Measurements from ENCODE around the gene FANCC. TPM values are rescaled to one million over a fixed set of nuclear protein-coding genes. Genes with fewer than 3 reads are reported as not detected.

Gene FANCC
- total RNA-seq, 1 donor from 2014 or later, result 6.2 TPM

- DNase-seq (ENCODE audit: low read depth in 2 of 2), result no peak
These were observed 190.8 kb downstream of the FANCC start for GRCh38 chr9:95126739-95127138.

DNA sequence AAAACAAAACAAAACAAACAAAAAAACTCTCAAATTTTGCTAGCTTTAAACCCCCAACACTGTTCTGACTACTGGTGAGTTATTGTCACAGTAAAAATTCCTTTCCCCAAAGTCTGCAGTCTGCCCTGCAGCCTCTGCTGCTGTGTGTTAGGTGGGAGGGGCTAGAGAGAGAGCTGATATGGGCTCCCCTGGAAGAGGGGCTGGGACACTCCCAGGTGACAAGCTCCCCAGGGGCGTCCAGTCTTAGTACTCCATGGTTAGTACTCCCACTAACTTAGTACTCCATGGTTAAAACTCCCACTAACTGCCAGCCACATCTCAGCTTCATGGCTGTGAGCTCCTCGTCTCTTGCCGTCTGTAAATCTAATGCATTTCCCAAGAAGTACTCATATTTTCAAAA lies 191.9 kb downstream of the FANCC start:
- DNase-seq (ENCODE audit: low read depth in 2 of 2), result no peak

DNA sequence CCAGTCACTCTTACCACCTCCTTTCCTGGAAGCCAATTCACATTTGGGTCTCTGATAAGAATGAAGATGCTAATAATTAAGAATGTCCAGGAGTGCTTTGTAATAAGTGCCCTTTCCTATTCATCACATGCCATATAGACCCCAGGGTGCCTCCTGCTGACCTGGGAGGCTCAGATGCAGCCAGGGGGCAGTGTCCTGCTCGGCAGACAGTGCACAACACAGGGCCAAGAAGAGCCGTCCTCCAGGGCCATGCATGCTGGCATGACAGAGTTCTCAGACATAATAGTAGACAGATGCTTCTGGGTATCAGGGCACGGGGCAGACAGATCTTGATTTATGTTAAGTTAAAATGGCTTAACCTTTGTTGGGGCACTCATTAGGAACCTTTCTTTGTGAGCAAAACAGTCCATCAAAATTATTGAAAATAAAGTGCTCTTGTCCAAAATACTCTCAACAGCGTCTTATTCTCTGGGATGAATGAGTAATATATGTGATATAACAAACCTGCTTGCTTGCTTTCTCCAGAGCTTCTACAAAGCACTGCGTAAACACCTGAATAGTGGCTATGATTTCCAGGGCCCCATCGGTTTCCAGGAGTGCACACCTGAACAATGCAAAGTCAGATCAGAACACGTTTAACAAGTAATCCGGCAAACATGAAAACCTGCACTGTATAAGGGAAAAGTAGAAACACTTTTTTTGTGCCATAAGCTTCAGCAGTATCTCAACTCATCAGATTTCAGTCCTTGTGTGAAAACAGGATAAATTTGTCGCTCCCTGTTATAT lies 192.7 kb downstream of the FANCC start:
- DNase-seq (ENCODE audit: low read depth in 2 of 2), result no peak

DNA sequence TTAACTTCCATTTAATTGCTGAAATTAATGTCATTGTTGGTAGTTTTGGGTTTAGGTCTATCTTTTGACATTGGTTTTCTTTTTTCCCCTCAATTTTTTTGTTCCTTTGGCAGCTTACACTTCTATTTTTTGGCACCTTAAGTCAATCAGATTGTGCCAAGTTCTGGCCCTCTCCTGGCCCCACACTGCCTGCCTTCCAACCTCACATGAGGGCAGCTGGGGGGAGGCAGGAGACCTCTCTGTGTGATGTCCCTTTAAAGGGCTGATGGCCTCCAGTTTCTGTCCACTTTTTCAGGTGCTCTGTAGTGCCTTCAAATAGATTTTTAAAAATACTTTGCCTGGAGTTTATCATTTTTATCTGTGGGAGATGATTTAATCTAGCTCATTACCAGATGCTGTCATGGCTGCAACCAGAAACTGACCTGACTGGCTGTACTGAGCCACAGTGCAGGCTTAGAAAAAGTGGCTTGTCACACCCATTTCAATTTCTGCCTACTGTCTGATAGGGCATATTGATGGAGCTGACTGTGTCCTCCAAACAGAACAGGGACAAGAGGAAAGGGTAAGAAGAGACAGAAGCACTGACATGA lies 196.6 kb downstream of the FANCC start:
- DNase-seq (ENCODE audit: low read depth in 2 of 2), result no peak

- no peak for DNase-seq (ENCODE audit: low read depth in 2 of 2)
These were observed 198.9 kb downstream of the FANCC start for GRCh38 chr9:95118596-95118995.

DNA sequence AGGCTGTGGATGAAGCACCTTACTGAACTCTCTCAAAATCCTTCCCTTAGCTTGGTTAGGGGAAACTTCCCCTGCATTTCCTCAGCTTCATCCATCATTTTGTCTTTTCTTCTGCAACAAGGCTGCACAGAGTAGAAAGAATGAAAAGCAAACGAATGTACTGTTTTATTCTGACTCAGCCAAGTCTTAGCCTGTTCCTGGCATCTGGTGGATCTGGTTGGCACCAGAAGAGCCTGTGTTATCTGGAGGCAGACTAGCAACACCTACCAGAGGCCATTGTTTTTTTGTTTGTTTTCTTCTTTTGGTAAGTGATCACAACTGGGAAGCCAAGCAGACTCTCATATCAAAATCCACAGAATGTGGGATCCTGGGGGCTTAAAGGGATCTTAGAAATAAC lies 200.7 kb downstream of the FANCC start:
- no peak for DNase-seq (ENCODE audit: low read depth in 2 of 2)

GRCh38 chr9:95116002-95116807 lies 201.3 kb downstream of the FANCC start:
- peak; percentile 17 to 27 for DNase-seq (ENCODE audit: low read depth in 2 of 2)

GRCh38 chr9:95115104-95115503 lies 202.4 kb downstream of the FANCC start:
- no peak for DNase-seq (ENCODE audit: low read depth in 2 of 2)

DNA sequence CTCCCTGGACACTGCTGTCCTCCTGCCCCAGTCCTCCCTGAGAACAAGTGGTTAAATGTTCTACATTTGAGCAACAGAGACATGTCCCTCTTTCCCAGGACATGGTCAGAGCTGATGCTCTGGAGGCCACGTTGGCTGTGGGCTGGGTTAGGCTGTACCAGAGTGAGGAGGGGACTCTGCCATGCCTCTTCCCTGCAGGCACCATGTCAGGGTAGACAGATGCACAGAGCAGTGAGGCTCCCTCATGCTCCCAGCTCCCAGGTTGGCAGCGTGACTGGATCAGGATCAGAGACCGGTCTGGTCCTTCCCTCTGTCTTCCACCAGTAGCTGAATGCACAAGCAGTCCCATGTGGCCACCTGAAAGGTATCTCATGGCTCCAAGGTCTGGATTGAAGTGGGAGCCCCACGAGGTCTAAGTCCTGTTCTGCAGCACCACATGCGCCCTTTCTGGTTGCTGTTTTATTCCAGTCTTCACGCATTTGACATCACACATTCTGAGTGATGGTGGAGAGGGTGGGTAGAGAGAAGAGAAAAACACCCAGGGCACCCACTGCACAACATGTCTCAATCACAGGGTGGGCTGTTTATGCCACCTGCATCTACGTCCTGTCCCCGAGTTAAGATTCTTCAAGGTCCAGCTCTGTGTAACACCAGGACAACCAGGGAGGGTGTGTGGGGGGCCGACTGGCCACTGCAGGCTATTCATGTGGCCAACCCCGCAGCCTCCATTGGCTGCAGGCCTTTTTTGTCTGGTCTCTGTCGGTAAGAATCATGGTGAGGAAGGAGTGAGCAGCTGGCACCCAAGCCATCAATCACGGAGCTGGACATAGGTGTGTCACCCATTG lies 204.9 kb downstream of the FANCC start:
- no peak for DNase-seq (ENCODE audit: low read depth in 2 of 2)

DNA sequence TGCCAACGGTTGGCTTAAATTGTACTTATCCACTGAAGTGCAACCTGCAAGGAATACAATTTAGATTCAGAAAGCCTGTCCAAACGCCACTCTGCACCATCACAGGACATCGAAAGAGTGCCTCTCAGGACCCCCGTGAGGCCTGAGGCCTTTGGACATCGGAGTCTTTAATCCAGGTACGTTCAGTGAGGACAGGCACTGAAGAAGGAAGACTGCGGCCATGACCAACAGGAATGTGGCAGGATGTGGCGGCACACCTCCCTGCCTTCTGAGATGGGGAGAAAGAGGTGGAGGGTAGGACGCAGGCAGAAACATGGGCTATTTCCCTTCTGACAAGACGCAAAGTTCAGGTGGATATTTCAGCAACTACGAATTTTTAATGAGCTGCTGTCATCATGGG lies 205.8 kb downstream of the FANCC start:
- no peak for DNase-seq (ENCODE audit: low read depth in 2 of 2)

DNA sequence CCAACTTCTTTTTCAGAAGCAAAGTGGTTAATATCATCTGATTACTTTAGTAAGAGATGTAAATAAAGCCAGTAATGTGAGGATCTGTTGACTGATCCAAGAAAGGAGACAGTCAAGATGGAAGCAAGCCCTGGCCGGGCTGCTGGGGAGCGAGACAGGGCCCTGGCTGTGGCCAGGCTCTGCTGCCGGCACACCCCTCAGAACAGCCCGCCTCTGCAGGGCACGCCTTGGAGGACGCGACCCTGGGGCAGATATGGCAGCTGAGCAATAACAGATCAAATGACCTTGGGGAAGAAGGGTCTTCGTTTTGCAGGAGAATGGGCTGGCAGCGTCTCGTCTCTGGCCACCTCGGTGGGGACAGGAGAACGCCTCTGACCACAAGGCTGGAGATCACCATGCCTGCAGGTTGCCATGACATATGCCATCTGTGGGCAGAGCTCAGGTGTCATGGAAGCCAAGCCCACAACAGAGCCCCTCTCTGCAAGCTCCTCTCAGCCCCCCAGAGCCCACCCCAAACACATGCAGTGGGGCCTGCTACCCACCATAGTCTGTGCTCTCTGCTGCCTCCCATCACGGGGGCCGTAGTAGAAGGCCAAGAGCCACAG lies 206.5 kb downstream of the FANCC start:
- DNase-seq (ENCODE audit: low read depth in 2 of 2), result no peak

DNA sequence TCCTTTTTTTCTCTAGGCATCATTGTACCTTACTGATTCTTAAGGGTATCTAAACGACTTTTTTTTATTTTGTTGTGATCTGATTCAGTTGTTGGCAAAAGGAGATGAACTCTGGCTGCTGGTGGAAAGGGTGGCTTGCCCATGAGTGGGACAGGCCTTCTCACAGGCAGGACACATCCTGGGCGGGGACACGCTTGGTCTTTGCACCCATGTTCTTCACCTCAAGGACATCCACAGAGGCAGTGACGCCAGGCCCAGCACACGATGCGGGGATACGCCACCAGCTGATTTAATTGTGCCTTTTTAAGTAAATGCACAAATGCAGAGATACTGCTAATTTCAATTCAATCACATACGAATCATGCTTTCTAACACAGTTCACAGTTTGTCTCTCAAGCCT lies 208.1 kb downstream of the FANCC start:
- DNase-seq (ENCODE audit: low read depth in 2 of 2), result no peak

- no peak for DNase-seq (ENCODE audit: low read depth in 2 of 2)
These were observed 208.7 kb downstream of the FANCC start for GRCh38 chr9:95108777-95109176.

- no peak for DNase-seq (ENCODE audit: low read depth in 2 of 2)
These were observed 209.5 kb downstream of the FANCC start for GRCh38 chr9:95107976-95108375.

DNA sequence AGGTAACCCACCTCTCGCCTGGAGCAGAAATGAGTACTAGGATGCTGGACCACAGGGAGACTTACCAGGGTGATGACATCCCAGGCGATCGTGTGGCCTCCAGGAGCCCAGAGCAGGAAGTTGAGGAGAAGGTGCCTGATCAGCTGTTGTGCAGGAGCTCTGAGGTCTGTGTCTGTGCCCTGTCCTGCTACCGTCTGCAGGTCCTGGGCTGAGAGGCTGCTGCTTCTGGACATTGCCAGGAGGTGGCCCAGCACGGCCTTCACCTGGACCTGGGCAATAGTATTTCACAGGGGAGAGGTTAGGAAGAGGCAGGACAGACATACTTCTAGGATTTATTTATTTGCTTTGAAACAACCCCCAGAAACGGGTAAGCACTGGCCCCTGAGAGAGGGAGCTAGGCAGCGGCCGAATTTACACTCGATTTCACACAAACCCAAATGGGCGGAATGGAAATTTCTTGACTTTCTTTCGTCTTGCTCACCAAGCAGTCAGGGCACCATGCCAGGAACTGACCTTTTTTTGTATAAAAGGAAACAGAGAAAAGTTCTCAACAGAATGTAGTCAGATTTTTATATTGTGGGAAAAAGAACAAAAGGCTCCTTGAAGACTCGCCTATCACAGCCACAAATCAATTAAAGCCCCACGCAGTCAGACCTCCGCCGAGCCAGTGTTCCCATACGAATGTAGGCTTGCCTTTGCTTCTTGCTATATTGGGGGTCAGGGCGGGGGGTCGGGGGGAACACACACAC lies 210.3 kb downstream of the FANCC start:
- DNase-seq (ENCODE audit: low read depth in 2 of 2), result peak in 1 of 2 donors; percentile 86

DNA sequence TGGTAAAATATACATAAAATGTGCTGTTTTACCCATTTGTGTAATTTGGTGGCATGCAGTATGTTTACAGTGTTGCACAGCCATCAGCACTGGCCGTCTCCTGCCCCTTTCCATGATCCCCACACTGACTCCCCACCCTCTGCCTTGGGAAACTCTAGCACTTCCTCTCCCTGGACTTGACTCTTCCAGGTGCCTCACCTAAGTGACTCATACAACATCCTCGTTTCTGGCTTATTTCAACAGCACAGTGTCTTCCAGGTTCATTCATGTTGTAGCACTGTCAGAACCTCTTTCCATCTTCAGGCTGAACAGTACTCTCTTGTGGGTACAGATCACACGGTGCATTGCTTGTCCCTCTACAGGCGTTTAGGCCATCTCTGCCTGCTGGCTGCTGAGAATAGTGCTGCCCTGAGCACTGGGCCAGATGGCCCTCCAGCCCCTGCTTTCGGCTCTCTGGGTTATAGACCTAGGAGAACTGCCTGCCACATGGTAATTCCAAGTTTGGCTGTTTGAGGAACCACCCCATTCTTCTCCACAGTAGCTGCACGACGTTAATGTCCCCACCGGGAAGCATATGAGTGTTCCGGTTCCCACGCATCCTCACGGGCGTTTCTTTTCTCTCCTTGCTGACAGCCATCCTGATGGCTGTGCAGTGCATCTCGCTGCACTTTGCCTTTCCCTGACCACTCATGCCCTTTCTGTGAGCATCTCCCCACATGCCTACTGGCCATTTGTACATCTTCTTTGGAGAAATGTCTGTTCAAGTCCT lies 211.8 kb downstream of the FANCC start:
- DNase-seq (ENCODE audit: low read depth in 2 of 2), result no peak

- no peak for DNase-seq (ENCODE audit: low read depth in 2 of 2)
These were observed 212.5 kb downstream of the FANCC start for GRCh38 chr9:95104980-95105379.

GRCh38 chr9:95104581-95104960 lies 212.9 kb downstream of the FANCC start:
- DNase-seq (ENCODE audit: low read depth in 2 of 2), result no peak

DNA sequence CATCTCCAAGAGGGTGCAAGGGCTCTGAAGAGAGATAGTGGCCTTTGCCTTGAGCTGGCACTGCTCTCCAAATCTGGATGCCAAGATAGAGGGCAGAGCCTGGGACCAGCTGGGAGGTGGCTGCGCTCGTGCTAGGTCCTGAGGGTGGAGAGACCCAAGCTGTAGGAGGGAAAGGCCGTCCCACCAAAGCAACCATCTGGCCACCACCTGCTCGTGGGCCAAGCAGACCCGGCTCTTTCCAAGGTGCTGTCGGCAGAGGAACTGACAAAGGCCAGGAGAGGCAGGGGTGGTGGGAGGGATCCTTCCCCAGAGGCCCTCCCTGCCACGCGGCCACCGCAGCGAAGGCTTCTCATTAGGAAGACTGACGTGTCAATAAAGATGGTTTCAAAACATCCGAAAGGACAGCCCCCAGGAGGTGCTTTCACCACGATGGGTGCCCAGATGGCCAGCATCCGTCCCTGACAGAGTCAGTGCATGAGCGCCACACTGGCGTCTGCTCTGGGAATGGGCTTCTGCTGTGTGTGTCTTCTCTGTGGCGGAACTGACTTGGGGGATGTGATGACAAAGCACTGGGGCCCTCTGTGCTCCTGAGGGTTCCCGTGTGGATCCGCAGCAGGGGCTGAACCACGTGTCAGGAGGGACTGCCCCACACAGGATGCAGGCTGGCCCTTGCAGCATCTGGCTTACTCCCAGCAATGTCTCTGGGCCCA lies 213.5 kb downstream of the FANCC start:
- no peak for DNase-seq (ENCODE audit: low read depth in 2 of 2)
